HG02623 (cell line): ENCODE data around the gene PAX7.
"Not testable (repeated sequence)": the region's sequence is repeated elsewhere in the genome, so short reads cannot be mapped to it uniquely, and the experiment has no call there.

ENCODE experiments used
- ATAC-seq: cut with Tn5 transposase; IDR thresholded peaks from one replicate; pipeline ENCODE4 v1.9.1; 2021; ENCODE audit warnings: moderate library complexity; ENCODE audit not compliant: unreplicated experiment

Gene PAX7

GRCh38 chr1:18724801-18725200, 94.2 kb downstream of the PAX7 start:
- ATAC-seq, result no peak

GRCh38 chr1:18725231-18725895, 94.7 kb downstream of the PAX7 start:
- ATAC-seq, result no peak

- no peak for ATAC-seq
Observed at GRCh38 chr1:18726368-18726767, 95.7 kb downstream of the PAX7 start.

DNA sequence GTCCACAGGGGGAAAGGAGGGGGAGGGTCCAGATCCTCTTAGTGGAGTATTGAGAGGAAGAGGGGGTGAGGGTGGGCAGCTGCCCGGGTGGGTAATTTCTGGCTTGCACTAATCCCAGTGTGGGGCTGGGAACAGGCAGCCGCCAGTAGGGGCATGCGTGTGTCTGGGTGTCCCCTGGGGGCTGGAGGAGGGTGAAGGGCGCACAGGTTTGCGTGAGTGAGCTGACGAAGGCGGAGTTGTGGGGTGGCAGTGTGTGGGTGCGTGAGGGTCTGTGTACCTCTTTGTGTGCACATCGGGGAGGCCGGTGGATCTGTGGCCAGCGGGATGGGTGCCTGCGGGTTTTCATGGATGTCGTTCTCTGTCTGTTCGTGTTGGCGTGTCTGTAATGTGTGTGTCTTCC, 97.3 kb downstream of the PAX7 start:
- no peak for ATAC-seq

DNA sequence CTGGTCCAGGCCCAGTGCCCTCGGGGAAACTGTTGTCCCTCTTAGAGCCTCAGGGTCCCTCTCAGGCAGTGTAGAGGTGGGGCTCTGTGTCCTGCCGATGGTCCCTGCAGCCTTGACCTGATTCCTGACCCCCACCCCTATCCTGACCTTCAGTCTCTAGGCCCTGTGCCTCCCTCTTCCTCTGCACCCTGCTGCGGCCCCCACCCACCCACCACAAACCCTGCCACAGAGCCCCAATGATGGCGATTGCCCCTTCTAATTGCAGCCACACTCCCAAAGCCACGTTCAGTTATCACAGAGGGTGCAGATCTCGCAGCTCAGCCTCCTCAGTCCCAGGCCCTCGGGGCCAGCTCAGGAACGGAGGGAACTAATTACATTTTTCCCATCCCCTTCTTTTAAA, 99.7 kb downstream of the PAX7 start:
- no peak for ATAC-seq

GRCh38 chr1:18731148-18731547, 100.5 kb downstream of the PAX7 start:
- ATAC-seq, result no peak

DNA sequence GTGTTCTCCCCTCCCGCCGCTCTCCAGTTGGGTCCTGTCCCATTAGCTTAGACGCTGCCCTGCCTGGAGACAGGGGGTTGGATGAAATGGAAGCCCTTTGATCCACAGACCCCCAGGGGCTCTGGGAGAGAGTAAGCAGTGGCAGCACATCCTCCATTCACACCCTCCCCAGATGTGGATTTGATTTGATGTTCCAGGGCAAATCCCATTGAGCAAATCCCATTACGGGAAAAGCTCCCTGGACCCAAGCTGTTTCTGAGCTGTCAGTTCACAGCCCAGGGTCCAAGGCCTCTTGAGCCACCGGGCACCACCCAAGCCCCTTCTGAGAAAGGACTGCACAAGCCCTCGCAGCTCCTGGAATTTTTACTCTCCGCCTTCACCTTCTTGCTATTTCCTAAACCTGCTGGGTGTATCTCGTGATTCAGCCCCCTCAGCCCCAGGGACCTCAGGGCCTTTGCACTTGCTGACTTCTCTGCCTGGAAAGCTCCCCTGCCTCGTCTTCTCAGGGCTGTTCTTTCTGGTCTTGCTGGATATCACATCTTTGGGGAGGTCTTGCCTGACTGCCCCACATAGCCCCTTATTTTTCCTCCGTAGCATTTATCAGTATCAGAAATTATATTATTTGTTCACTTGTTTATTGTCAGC, 101.1 kb downstream of the PAX7 start:
- no peak for ATAC-seq

DNA sequence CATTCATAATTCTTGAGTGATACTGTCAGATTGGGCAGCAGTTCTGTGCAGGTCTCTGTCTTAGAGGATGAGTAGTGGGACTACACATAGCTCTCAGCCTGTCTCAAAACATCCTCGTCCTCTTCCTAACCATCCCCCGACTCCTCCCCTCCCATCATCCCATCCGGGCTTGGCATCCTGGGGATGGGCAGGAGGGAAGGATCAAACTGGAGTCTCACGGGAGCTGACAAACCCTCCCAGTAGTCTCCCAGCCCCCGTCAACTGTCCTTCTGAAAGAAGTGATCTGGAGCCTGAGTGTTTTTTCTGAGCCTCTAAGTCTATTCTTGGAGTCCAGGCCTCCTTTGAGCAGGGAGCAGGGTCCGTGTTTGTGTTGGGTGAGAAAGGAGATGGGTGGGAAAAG, 102.0 kb downstream of the PAX7 start:
- ATAC-seq, result no peak

DNA sequence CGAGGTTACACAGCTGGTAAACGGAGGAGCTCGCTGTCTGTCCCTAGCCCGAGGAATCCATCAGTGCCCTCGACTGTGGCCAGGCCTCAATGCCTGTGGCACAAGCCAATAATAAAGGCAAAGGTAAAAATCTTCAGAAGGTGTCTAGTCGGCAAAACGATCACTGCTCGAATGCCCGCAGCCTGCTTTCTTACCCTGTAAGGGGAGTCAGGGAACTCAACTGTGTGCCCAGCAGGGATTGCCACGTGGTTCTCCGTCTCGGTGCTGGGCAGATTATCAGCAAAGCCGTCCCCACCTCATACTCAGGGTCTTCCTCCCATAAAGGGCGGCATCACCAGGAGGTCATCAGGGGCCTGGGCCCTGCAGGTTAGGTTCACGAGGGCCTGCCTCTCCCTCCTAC, 103.4 kb downstream of the PAX7 start:
- ATAC-seq, result no peak

GRCh38 chr1:18734461-18735223, 104.0 kb downstream of the PAX7 start:
- ATAC-seq, result no peak

GRCh38 chr1:18735224-18735997, 104.8 kb downstream of the PAX7 start:
- no peak for ATAC-seq

DNA sequence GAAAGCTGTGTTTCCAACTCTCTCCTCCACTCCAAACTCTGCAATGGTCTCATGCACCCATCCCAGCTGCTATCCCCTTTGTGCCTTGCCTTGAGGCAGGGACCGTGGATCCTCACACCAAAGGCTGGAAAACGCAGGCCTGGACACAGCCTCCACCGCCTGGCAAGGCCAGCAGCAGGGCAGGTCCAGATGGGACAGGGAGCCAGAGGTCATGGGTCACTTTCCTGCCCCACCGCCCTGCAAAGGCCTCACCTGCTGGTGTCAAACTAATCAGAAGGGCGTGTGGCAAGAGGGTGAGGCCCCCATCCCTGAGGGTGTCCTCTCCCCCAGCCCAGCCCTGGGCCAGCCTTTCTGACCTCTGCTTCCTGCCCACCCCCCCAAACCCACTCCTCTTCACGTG, 106.3 kb downstream of the PAX7 start:
- no peak for ATAC-seq

GRCh38 chr1:18738126-18738525, 107.5 kb downstream of the PAX7 start:
- no peak for ATAC-seq

DNA sequence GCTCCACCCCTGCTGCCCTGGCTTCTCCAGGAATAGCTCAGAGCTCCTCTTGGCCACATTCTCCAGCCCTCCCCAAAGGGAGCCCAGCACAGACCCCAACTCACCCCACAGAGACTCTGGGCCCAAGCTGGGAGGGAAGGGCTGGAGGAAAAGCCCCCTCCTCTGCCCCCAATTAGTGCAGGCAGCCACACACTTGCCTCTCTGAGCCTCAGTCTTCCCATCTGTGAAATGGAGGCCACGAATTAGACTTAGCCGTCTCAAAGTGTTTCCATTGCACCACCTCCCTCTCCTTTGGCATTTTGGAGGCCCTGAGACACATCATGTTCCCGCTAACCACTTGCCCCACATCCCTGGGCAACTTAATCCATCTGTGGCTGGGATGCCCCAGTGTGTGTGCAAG, 108.0 kb downstream of the PAX7 start:
- no peak for ATAC-seq

GRCh38 chr1:18739408-18739807, 108.8 kb downstream of the PAX7 start:
- no peak for ATAC-seq

DNA sequence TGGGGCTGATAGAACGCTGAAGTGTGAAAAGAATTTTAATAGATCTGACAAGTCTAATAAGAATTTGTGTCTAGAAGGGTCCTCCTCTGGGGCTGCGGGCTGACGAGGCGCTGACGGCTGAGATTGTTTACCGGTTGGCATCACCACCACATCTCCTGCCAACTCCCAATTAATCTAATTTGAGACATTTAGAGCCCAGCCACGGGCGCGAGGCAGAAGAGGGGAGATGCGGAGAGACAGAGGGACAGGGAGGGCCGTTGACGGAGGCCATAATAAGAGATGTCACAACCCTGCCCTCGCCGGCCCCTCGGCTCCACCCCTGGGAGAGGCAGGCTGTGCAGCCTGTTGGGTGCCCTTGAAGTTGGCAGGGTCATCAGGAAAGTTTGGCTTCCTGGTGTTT, 109.3 kb downstream of the PAX7 start:
- ATAC-seq, result no peak

DNA sequence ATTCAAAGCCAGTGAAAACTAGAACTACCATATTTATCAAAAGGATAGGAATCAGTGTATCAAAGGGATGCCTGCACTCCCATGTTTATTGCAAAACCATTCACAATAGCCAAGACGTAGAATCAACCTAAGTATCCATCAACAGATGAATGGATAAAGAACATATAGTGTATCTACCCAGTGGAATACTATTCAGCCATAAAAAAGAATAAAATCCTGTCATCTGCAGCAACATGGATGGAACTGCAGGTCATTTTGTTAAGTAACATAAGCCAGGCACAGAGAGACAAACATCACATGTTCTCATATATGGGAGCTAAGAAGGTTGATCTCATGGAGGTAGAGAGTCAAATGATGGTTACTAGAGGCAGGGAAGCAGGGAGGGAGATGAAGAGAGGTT, 110.0 kb downstream of the PAX7 start:
- ATAC-seq, result no peak

- no peak for ATAC-seq
Observed at GRCh38 chr1:18743233-18743632, 112.6 kb downstream of the PAX7 start.

DNA sequence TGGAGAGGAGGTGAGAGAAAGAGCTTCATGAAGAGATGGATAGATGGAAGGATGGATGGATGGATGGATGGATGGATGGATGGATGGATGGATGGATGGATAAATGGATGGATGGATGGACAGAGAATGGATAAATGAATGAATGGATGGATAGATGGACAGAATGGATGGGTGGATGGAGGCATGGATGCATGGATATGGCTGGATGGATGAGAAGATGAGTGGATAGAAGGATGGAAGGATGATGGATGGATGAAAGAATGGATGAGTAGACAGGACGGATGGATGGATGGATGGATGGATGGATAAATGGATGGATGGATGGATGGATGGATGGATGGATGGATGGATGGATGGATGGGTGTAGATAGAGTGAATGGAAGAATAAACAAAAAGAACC, 113.7 kb downstream of the PAX7 start:
- ATAC-seq, result not testable (repeated sequence)

GRCh38 chr1:18746981-18747380, 116.3 kb downstream of the PAX7 start:
- ATAC-seq, result no peak

- ATAC-seq, result no peak
Observed at GRCh38 chr1:18747671-18748070, 117.0 kb downstream of the PAX7 start.
